Amygdala (tissue), 56 donors: Measurements from ENCODE around the gene WDPCP.
"Not testable (repeated sequence)": the region's sequence is repeated elsewhere in the genome, so short reads cannot be mapped to it uniquely, and the experiment has no call there.

Experiments used
- DNase-seq, 56 donors: peaks; one replicate each; lab custom pipeline; 2025; lab: John Stamatoyannopoulos, UW

Gene WDPCP

GRCh38 chr2:63131196-63131595 is 457.1 kb downstream of the WDPCP start:
- no peak for DNase-seq

DNA sequence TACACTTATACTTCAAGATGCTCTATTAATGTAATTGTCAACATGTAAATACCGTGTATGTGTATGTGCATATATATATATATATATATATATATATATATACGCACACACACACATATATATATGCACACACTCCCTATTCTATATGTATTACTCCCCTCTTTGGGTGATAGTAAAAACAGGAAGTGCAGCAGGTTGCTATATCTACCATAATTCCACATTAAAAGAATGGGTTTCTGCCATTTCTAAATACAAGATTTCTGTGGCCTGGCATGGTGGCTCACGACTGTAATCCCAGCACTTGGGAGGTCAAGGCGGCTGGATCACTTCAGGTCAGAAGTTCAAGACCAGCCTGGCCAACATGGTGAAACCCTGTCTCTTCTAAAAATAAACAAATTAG is 460.7 kb downstream of the WDPCP start:
- DNase-seq = no peak

GRCh38 chr2:63124850-63125249 is 463.4 kb downstream of the WDPCP start:
- DNase-seq = no peak

DNA sequence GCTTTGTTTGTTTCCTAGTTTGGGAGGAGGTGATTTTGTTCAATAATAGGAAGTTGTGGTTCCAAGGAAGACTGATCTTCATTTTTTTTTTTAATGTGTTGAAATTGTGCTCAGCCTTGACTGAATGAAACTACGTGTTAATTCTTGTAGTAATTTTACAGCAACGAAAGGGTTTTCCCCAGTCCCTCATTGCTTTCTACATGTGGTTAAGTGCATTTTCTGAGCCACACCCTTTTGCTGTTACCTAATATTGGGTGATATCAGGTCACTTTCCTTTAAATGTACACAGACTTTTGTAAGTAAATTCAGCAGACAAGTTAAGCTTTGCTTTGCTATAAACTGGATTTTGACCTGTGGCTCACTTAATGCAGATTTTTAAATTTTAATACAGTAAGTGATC is 464.1 kb downstream of the WDPCP start:
- DNase-seq = no peak

- no peak for DNase-seq
Observed at GRCh38 chr2:63122921-63123320, 465.4 kb downstream of the WDPCP start.

DNA sequence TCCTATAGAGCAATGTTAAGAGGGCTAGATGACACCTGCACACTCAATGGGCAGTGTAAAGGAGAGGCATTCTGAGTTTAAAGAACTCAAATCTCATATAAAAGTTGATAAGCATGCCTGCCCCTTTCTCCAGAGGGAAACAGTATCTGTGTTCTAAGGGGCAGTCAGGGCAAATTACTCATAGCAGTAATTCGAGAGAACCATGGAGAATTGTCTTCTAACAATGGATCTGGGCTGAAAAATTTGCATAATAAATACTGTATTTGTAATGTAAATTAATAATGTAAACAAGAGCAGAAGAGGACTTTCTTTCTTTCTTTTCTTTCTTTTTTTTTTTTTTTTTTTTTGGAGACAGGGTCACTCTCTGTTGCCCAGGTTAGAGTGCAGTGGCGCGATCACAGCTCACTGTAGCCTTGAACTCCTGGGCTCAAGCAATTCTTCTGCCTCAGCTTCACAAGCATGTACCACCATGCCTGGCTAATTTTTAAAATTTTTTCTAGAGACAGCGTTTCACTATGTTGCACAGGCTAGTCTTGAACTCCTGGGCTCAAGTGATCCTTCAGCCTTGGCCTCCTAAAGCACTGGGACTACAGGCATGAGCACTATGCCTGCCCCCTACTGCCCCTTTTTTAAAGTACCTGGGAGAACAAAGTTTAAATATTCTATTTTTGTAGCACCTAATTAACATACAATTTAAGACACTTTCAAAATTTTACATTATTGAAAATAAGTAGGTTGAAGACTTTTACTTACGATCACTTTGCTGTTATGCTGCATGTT is 467.0 kb downstream of the WDPCP start:
- no peak for DNase-seq

DNA sequence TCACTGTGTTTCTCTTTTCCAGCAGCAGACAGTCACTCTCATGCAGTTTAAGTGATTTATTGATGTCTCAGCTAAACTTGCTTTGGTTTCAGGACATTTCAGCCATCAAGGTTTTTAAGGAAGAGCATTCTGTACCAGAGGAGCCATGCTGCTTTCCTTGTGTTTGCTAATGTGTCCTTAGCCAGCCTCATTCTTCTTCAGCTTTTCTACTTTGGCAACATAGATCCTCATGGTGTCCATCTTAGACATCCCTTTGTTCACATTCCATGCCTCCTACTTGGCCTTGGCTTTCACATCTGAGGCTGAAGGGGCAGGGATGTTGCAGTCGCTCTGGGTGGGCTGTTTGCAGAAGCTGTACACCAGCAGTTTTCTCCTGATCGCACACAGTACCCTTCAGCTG is 469.5 kb downstream of the WDPCP start:
- DNase-seq = no peak

- no peak for DNase-seq
Observed at GRCh38 chr2:63104482-63104881, 483.8 kb downstream of the WDPCP start.

GRCh38 chr2:63101954-63102353 is 486.3 kb downstream of the WDPCP start:
- DNase-seq = no peak

GRCh38 chr2:63099032-63099431 is 489.2 kb downstream of the WDPCP start:
- DNase-seq = no peak

DNA sequence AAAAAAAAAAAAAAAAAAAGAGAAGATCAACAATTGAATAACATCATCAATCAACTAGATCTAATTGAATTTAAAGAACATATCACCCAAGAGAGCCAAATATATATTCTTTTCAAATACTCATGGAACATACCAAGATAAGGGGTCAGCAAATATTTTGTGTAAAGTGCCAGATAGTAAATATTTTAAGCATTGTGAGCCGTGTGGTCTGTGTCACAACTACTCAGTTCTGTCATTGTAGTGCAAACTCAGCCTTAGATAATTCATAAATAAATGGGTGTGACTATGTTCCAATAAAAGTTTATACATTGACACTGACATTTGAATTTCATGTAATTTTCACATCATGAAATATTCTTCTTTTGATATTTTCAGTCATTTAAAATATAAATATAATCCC is 491.8 kb downstream of the WDPCP start:
- DNase-seq = no peak

GRCh38 chr2:63093502-63093901 is 494.8 kb downstream of the WDPCP start:
- DNase-seq = no peak

DNA sequence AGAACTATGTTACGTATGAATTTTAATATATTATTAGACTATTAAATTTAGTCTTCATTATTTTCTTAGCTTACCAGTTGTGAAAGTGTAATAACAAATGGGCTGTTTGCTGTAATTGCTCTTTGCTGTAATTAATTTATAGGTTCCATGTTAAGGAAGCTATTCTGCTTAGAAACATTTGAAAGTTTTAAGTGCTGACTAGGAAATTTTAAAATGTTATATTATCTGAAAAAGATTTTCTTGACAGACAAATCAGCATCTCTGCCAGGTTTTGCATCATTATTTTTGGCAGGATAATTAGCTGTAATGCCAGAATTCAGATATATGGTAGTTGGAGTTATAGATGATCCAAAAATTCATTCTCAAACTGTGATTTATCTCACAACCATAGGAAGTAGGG is 495.4 kb downstream of the WDPCP start:
- no peak for DNase-seq

- no peak for DNase-seq
Observed at GRCh38 chr2:63092401-63092800, 495.9 kb downstream of the WDPCP start.

DNA sequence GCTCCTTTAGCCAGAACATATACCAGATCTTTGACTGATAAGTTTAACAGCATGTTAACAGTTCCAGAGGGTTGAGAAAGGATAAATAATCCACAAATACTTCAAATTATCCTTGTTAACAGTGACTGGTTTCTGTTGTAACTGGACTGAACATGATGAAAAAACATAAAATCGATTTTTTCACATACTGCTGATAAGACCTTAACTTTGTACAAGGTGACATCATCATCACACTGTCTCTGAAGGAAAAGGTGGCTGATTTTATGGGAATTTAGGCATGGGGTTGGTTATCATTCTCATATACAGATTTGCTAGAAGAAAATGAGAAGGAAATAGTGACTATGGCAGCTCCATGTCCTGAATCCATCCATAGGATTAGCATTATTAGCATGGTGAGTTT is 501.6 kb downstream of the WDPCP start:
- DNase-seq = no peak

GRCh38 chr2:63081404-63081803 is 506.9 kb downstream of the WDPCP start:
- no peak for DNase-seq

GRCh38 chr2:63078852-63079606 is 509.2 kb downstream of the WDPCP start:
- DNase-seq = no peak

DNA sequence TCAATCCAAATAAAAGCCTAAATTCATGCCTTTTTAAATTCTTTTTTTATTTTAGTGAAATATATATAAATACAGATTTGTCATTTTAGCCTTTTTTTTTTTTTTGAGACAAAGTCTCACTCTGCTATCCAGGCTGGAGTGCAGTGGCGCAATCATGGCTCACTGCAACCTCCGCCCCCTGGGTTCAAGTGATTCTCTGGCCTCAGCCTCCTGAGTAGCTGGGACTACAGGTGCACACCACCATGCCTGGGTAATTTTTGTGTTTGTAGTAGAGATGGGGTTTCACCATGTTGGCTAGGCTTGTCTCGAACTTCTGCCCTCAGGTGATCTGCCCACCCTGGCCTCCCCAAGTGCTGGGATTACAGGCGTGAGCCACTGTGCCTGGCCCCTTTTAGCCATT is 513.9 kb downstream of the WDPCP start:
- not testable (repeated sequence) for DNase-seq

DNA sequence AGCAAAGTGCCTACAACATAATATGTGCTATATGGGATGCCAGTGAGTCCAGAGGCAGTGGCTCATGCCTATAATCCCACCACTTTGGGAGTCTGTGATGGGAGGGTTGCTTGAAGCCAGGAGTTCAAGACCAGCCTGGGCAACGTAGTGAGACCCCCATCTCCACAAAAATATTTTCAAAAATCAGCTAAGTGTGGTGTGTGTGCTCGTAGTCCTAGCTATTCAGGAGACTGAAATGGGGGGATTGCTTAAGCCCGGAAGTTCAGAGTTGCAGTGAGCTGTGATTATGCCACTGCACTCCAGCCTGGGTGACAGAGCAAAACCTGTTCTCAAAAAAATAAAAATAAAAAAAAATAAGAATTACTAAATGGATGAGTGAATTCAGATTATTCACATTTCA is 514.3 kb downstream of the WDPCP start:
- no peak for DNase-seq

- DNase-seq = no peak
Observed at GRCh38 chr2:63071664-63072063, 516.6 kb downstream of the WDPCP start.
